H1 (cell line): ENCODE data around the gene GALNT17. TPM values are rescaled to one million over a fixed set of nuclear protein-coding genes. Genes with fewer than 3 reads are reported as not detected.

ENCODE experiments used
- EZH2 ChIP-seq: fragments of 200-600 bp; sonication (generic); IDR thresholded peaks from 2 replicates; pipeline ENCODE4 v1.7.1; 2012; ENCODE audit warnings: low read depth, mild to moderate bottlenecking, moderate library complexity, low read length, inconsistent platforms; ENCODE audit not compliant: severe bottlenecking
- GABPA ChIP-seq: IDR thresholded peaks from 2 replicates; pipeline ENCODE4 v1.6.1; 2011; ENCODE audit warnings: mild to moderate bottlenecking, low read length, moderate library complexity, borderline replicate concordance; ENCODE audit not compliant: insufficient read depth
- JUN ChIP-seq: IDR thresholded peaks from 2 replicates; pipeline ENCODE4 v1.6.1; 2011; ENCODE audit warnings: low read depth, mild to moderate bottlenecking, improper control_type of control experiment, low read length
- RFX5 ChIP-seq: IDR thresholded peaks from 2 replicates; pipeline ENCODE4 v1.6.1; 2011; ENCODE audit warnings: low read depth, low read length, improper control_type of control experiment, borderline replicate concordance
- polyA plus RNA-seq, 7 experiments: library from polyadenylated mRNA; depleted of rRNA in 3 of 7; stranded (reverse) in 5 of 7; unstranded in 2 of 7; fragments of >200 nt in 5 of 7; fragments of 200-250 nt in 2 of 7; gene quantifications; 1 replicate in 5 of 7; 2 replicates in 1 of 7; 4 replicates in 1 of 7; pipeline versions ENCODE4 v1.2.1 to v1.2.3, GENCODE V29; 2011 to 2013; ENCODE audit warnings: missing spikeins in 2 of 7, mixed read lengths in 2 of 7
- total RNA-seq: library from RNA; stranded (reverse); fragmentation: NEBNext Ultra II Directional; extraction: Animal tissue kit (Norgen Biotek cat#: 25700); gene quantifications from 2 replicates; pipeline ENCODE4 v1.2.1, GENCODE V29; 2021

Gene GALNT17
- total and polyA plus RNA-seq, 2 of the 8 experiments (the other 6 are each of a cell fraction or from before 2014, with no cell fraction given), result 37.7 to 47.0 TPM

GRCh38 chr7:71408271-71408670, 276.3 kb downstream of the GALNT17 start (continued):
- TF ChIP-seq GABPA (no peak), EZH2 (no peak), RFX5 (no peak), JUN (no peak)
